ENCODE data around the gene BAZ2B. TPM values are rescaled to one million over a fixed set of nuclear protein-coding genes. Genes with fewer than 3 reads are reported as not detected.

BAZ2B gene
- total and polyA plus RNA-seq, 9 of the 15 experiments (the other 6 are each of a cell fraction or from before 2014, with no cell fraction given) = 7.5 to 38.6 (median 19.8) TPM

DNA sequence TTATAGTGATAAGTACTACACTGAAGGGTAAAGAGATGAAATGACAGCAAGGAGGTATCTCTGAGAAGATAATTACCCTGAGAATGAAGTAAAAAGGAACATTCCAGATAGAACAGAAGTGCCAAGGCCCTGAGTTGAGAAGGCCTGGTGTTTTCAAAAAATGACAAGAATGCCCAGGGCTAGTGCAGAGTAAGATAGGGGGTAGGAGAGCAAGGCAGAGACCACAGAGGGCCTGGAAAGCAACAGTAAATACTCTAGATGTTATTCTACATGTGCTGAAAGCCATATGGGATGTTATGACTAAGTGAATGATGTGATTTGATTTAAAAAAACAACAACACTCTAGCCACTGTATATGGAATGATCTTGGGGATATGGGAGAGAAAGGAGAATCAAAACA, 52.3 kb downstream of the BAZ2B start (continued):
- TF ChIP-seq, protein P1, sequence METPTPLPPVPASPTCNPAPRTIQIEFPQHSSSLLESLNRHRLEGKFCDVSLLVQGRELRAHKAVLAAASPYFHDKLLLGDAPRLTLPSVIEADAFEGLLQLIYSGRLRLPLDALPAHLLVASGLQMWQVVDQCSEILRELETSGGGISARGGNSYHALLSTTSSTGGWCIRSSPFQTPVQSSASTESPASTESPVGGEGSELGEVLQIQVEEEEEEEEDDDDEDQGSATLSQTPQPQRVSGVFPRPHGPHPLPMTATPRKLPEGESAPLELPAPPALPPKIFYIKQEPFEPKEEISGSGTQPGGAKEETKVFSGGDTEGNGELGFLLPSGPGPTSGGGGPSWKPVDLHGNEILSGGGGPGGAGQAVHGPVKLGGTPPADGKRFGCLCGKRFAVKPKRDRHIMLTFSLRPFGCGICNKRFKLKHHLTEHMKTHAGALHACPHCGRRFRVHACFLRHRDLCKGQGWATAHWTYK (CRISPR knock-in tag; IDR thresholded peaks at IDR 0.05) = no peak

DNA sequence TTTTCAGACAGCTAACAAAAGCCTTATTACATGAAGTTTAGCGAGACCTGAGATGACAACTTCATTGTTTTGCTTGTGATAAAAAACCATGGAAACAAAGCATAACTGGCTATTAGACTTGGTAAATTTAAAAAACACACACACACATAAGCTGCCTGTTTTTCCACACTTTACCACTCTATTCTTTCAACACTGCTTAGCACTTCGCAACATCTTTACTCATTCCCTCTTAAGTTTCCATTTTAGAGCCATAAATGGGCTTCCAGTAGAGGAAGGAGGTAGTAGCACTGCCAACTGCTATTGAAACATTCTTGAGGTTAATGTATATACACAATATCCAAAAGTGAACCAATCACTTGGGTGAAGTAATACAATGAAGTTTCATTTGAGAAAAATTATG, 54.1 kb downstream of the BAZ2B start:
- intact Hi-C loops (cut with micrococcal nuclease) = no loop called here
- POLR2A ChIA-PET = interaction anchor here (0.6 kb wide), 1 partner anchor 48 kb away, joined by 3 read pairs; no protein-coding TSS in a partner anchor
- Histone ChIP-seq H3K4me1 (replicated peaks in 1 of 2; ENCODE audit: control insufficient read depth in 2 of 2, insufficient read depth in 2 of 2, low read length in 2 of 2) (no peaks in the 10 kb centered on the region), H3K4me2 (ENCODE audit: insufficient read depth, low read length) (no peak overlapping the region), H3K27ac (ENCODE audit: extremely low read depth, low read depth, low read length) (no peak overlapping the region), H3K36me3 (ENCODE audit: control insufficient read depth, insufficient read depth, low read length) (no peaks in the 10 kb centered on the region), H3K9me1 (ENCODE audit: control insufficient read depth, insufficient read depth, low read length) (no peaks in the 10 kb centered on the region), H2AFZ (ENCODE audit: low read depth, low read length) (no peak overlapping the region), H4K20me1 (replicated peaks; ENCODE audit: control insufficient read depth, insufficient read depth, low read length) (no peaks in the 10 kb centered on the region), H3K27me3 (ENCODE audit: control insufficient read depth in 2 of 2, insufficient read depth in 2 of 2, low read length in 2 of 2) (no peaks in the 10 kb centered on the region), H3K79me2 (ENCODE audit: control insufficient read depth, insufficient read depth, low read length) (no peaks in the 10 kb centered on the region), H3K9ac (ENCODE audit: insufficient read depth in 1 of 2, low read depth in 2 of 2, low read length in 2 of 2) (no peak overlapping the region), H3K4me3 (no peak overlapping the region), H3K9me3 (replicated peaks; ENCODE audit: control insufficient read depth, insufficient read depth, low read depth, low read length) (no peaks in the 10 kb centered on the region)
- no peak for TF ChIP-seq TCF7L2 (IDR thresholded peaks at IDR 0.05; ENCODE audit: low read depth, low read length)
- no peak for TF ChIP-seq ZNF77 (CRISPR knock-in tag; IDR thresholded peaks at IDR 0.05)
- TF ChIP-seq, protein P2, sequence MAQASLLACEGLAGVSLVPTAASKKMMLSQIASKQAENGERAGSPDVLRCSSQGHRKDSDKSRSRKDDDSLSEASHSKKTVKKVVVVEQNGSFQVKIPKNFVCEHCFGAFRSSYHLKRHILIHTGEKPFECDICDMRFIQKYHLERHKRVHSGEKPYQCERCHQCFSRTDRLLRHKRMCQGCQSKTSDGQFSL (CRISPR knock-in tag; IDR thresholded peaks at IDR 0.05) = no peak
- TF ChIP-seq, protein P2 (tag; IDR thresholded peaks at IDR 0.05) = no peak
- ATAC-seq = no peak
- no TSS peak for BruUV-seq (replicated peaks)
- in situ Hi-C loops (cut with MboI) = no loop called here
- DNase-seq (ENCODE audit: extremely low read depth in 1 of 4, low spot score in 3 of 4) = no peak
- CTCF ChIA-PET (ENCODE audit: low intra/inter-chr PET ratio) = no interaction called here
- FAIRE-seq = no peak
- 89% methylated on average over 2 of the region's 2 CpGs for WGBS (ENCODE audit: insufficient coverage, low coverage, missing lambda C conversion rate)

Measured in K562 (cell line).